ENCODE data around the gene CTSV.
"Not testable (repeated sequence)": the region's sequence is repeated elsewhere in the genome, so short reads cannot be mapped to it uniquely, and the experiment has no call there.

Gene CTSV

GRCh38 chr9:97045300-97045699, 6.4 kb upstream of the CTSV start:
- DNase-seq (ENCODE audit: low read depth in 1 of 2, low spot score in 1 of 2): no peak

GRCh38 chr9:97041898-97042297, 3.0 kb upstream of the CTSV start:
- no peak for DNase-seq (ENCODE audit: low read depth in 1 of 2, low spot score in 1 of 2)

GRCh38 chr9:97039514-97039860, 545 bp upstream of the CTSV start:
- DNase-seq (ENCODE audit: low read depth in 1 of 2, low spot score in 1 of 2): no peak

DNA sequence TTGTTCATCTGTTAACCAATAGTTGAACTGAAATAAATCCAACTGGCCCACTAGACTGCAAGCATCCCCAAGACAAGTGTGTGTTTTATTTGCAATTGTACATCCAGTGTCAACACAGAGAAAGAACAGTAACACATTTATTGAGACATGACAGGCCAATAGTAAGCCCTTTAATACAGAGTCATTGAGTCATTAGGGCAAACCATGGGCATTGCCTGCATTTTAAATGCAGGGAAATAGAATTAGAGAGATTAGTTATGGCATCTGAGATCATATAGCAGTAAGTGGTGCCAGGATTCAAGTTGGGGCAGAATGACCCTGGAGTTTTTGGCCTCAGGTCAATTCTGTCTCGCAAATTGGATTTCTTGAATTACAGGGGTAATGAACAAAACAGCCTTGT, 15.4 kb downstream of the CTSV start:
- not testable (repeated sequence) for DNase-seq (ENCODE audit: low read depth in 1 of 2, low spot score in 1 of 2)

DNA sequence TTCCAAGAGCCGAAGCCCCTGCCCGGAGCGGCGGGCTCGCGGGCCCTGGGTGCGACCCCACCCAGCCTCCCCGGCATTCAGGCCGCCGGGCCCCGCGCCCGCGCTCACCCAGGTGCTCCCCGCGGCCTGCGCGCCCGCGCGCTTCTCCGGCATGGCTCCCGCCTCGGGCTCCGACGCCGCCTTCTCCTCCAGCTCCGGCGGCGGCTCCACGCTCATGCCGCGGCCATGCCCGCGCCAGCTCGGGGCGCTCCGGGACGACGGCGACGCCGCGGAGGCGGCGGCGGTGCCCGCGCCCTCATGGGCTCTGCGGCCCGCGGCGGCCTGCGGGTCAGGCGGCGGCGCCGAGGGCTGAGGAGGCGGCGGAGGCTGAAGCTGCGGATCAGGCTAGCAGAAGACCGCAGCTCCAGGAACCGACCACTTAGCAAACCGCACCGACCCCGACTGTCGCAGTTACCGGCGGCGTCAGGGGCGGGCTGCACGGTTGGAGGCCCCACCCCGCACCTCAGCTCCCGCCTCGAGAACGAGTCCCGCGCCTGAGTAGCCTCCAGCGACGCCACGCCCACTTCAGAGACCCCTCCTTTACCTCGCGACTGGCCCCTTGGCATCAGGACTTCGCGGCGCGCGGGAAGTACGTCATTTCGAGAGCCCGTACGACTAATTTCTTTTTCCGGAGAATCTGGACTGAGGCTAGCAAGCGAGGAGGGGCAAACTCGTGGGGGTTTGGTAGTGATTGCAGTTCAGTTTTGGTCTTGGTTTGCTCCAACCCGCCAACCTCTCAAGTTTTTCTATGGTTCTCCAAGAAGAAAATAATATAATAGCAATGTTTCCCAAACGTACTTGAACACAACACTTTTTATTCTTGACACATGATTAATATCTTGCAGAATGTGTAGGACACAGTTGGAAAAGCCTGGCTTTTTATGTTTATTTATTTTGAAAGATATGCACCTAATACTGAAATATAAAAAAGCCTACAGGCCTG, 25.5 kb downstream of the CTSV start:
- DNase-seq (ENCODE audit: low read depth in 1 of 2, low spot score in 1 of 2): peak; percentile 40 to 68

DNA sequence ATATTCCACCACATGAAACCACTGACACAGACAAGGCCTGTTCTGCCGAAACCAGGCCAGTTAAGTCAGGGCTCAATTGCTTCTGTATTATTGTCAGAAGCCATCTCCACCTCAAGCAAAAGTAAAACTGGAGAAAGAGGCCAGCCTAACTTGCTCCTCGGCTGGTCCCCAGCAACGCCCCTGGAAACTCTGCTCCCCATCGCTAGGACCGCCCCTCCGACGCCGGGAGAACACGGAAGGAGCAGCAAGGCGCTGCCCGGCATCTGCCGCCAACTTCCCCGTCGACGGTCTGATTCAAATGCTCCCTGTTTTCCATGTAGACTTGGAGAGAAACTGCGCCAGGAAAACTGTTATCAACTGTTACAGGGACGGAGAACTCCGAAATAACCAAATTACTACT, 26.3 kb downstream of the CTSV start:
- DNase-seq (ENCODE audit: low read depth in 1 of 2, low spot score in 1 of 2): not testable (repeated sequence)

DNA sequence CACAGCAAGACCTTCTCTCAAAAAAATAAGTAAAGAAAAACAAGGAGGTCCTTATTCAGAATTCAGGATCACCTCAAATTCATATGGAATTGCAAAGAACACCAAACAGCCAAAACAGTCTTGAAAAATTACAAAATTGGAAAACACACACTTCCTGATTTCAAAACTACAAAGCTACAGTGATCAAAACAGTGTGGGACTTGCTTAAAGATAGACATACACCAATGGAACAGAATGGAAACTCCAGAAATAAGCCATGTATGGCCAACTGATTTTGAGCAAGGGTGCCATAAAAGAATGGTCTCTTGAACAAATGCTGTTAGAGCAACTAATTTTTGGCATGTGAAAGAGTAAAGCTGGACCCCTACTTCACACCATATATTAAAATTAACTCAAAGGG, 36.7 kb downstream of the CTSV start:
- not testable (repeated sequence) for DNase-seq (ENCODE audit: low read depth in 1 of 2, low spot score in 1 of 2)

DNA sequence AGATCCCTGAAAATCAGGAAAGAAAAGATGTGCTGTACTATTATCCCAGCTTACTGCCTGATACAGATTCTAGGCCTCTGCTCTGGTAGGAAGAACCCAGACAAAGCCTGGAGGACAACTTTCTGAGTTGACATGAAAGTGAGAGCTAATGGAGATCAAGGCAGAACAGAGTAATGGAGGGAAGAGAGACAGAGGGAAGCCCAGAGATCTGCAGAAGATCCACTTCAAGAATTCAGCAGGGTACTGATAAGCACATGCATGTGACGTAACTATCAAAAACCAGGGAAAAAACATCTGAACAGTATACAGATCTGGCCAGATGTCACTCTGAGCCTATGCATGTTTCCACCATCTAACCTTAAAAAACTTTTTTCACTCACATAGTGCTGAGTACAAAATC, 37.6 kb downstream of the CTSV start:
- not testable (repeated sequence) for DNase-seq (ENCODE audit: low read depth in 1 of 2, low spot score in 1 of 2)

DNA sequence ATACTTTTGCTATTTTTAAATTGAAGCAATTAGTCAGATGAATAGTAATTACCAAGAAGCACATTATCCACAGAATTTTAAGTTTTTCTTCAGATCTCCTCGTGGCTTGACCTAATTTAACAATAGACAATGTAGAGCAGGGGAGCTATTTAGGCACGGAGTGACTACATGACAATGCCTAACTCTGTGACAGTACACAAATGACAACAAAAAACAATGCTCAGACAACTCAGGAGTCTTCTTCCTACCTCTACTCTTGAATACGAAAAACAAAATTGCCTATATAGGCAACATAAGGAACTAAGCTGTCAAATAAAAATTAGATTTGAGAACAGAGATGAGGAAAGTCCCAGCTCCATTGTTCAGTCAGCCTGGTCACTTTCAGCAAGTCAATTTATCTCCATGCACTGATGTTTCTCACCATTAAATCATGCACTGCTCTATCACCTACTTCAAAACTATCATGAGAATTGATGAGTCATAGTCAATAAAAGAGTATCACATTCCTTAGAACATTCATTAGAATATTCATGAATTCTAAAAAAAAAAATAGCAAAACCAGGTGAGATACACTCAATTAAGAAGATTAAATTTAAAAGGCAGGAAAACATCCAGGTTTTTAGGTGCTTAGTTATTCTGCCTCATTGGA, 38.7 kb downstream of the CTSV start:
- not testable (repeated sequence) for DNase-seq (ENCODE audit: low read depth in 1 of 2, low spot score in 1 of 2)

DNA sequence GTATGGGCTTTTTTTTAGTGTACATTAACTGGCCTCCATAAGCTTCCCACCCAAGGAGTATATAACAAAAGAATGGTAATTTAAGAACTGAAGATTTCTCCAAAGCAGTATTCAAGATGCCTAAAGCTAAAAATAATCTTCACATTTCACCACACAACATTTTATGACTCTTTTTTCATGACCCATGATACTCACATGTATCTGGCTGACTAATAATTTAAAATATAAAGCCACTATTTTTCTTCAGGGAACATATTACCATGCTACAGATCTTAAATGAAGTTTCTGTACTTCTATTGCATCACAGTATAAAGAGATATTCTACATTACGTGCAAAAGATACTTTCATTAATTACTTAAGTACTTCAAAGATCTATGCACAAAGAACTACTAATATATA, 39.2 kb downstream of the CTSV start:
- not testable (repeated sequence) for DNase-seq (ENCODE audit: low read depth in 1 of 2, low spot score in 1 of 2)

- not testable (repeated sequence) for DNase-seq (ENCODE audit: low read depth in 1 of 2, low spot score in 1 of 2)
These were observed 41.8 kb downstream of the CTSV start for GRCh38 chr9:96997009-96997701.

- not testable (repeated sequence) for DNase-seq (ENCODE audit: low read depth in 1 of 2, low spot score in 1 of 2)
These were observed 44.4 kb downstream of the CTSV start for GRCh38 chr9:96994531-96995016.

GRCh38 chr9:96992303-96992702, 46.6 kb downstream of the CTSV start:
- DNase-seq (ENCODE audit: low read depth in 1 of 2, low spot score in 1 of 2): not testable (repeated sequence)

DNA sequence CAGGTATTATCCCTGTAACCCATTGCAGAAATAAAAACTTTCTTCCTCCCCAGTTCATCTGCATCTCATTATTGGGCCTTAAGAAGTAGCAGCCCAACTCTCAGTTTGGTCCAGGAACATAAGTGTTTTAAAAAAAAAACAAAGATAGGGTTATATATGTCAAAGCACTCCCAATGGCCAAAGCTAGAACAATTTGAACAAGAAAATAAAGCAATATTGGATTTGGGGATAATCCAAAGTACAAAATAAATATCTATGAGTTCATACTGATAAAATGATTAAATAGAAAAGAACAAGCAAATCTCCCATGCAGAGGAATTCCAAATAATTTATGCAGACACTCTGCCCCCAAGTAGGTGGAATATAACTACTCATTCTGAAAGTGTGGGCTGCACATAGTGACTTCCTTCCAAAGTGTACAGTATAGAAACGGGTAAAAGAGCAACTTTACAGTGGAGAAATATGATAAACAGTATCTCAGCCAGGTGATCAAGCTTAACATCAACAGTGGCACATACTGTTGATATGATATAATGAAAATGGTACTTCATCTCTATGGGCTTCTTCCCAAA, 49.1 kb downstream of the CTSV start:
- DNase-seq (ENCODE audit: low read depth in 1 of 2, low spot score in 1 of 2): not testable (repeated sequence)

GRCh38 chr9:96984887-96985286, 54.1 kb downstream of the CTSV start:
- not testable (repeated sequence) for DNase-seq (ENCODE audit: low read depth in 1 of 2, low spot score in 1 of 2)

GRCh38 chr9:96984139-96984538, 54.8 kb downstream of the CTSV start:
- DNase-seq (ENCODE audit: low read depth in 1 of 2, low spot score in 1 of 2): not testable (repeated sequence)

DNA sequence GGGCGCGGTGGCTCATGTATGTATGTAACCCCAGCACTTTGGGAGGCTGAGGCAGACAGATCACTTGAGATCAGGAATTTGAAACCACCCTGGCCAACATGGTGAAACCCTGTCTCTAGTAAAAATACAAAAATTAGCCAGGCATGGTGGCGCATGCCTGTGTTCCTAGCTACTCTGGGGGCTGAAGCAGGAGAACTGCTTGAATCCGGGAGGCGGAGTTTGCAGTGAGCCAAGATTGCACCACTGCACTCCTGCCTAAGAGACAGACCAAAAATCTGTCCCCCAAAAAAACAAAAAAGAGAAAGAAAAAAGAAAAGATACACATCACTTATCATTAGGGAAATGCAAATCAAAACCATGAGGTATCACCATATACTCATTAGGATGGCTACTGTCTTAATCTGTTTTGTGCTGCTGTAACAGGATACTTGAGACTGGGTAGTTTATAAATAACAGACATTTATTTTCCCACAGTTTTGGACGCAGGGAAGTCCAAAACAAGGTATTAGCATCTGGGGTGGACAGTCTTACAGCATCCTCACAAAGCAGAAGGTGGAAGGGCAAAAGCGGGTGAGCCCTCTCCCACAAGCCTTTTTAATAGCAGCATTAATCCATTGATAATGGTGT, 55.3 kb downstream of the CTSV start:
- not testable (repeated sequence) for DNase-seq (ENCODE audit: low read depth in 1 of 2, low spot score in 1 of 2)

Data from activated CD4-positive, alpha-beta T cell treated with anti-CD3 and anti-CD28 coated beads, Interleukin-2, amount 50 U/mL, for 24 hours (primary cell).